Cardiac fibroblast (primary cell): ENCODE results near the gene HOXA13.

ENCODE experiments used
- DNase-seq, 2 donors: peaks; one replicate each; pipeline versions ENCODE4 v3.0.0 to v3.0.0-alpha.2; 2010; ENCODE audit warnings: low read depth in 2 of 2
- H3K4me3 ChIP-seq, 2 donors: replicated peaks in 1 of 2; 1 replicate in 1 of 2; 2 replicates in 1 of 2; pipeline ENCODE4 v1.5.1; 2011; ENCODE audit warnings: low read depth in 2 of 2, low read length in 2 of 2, mild to moderate bottlenecking in 2 of 2, moderate library complexity in 1 of 2
- TF ChIP-seq, protein P1 (sequence below): IDR thresholded peaks from one replicate; pipeline ENCODE4 v1.5.1; 2011; ENCODE audit warnings: low read depth, mild to moderate bottlenecking, low read length, inconsistent platforms

The HOXA13 gene

DNA sequence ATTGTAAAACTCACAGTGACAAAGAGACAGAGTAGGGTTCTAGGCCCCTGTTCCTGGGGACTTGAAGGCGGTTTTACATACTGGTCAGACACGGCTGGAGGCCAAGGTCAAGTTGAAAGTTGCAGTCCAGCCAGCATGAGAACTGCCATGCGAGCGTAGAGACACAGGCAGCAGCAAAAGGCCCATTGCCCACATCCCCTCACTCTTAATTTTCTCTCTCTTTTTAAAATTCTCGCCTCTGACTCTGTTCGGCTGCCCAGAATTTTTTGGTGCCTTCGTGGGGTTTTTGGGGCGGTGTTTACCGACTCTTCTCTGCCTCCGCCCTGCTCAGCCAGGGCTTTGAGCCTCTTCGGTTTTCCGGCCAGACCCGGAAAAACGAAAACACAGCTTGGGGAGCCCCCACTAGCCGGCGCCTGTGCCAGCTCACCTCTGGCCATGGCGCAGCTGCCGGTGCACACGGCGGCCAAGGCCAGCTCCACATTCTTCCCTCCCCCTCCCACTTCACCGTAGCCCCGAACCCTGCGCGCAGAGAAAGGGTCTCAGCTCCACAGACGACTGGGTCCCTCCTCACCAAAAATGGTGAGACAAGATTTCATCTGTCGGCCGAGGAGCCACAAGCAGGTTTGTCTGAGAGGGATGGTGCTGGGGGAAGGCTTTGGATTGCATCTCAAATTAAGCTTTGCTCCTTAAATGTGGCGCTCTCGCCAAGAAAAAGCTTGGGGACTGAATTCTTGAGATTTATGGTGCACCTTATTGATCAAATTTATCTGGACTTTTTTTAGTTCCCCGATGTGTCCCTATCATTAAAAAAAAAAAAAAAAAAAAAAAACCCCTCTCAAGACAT, 2.3 kb upstream of the HOXA13 start:
- no peak overlapping the region for H3K4me3 ChIP-seq
- DNase-seq, result no peak
- TF ChIP-seq, protein P1, sequence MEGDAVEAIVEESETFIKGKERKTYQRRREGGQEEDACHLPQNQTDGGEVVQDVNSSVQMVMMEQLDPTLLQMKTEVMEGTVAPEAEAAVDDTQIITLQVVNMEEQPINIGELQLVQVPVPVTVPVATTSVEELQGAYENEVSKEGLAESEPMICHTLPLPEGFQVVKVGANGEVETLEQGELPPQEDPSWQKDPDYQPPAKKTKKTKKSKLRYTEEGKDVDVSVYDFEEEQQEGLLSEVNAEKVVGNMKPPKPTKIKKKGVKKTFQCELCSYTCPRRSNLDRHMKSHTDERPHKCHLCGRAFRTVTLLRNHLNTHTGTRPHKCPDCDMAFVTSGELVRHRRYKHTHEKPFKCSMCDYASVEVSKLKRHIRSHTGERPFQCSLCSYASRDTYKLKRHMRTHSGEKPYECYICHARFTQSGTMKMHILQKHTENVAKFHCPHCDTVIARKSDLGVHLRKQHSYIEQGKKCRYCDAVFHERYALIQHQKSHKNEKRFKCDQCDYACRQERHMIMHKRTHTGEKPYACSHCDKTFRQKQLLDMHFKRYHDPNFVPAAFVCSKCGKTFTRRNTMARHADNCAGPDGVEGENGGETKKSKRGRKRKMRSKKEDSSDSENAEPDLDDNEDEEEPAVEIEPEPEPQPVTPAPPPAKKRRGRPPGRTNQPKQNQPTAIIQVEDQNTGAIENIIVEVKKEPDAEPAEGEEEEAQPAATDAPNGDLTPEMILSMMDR, result no peak

DNA sequence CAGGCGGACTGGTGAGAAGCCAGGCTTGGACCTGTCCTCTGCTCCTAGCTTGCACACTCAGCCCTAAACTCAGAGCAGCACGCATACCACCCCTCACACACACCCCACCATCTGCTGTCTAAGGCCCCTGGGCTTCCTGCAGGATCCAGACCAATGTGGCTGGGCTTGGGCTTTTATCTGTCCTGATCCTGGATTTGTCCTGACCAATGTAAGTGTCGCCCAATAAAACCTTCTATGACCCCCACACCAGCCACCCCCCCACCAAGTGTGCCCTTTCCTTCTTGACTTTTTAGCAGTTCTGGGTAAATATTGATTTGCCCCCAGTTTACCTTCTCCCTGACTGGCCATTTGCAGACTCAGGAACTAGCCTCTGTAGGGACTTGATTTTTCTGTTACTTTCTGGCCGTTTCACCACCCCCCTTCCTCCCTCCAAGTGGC, 1.7 kb upstream of the HOXA13 start:
- TF ChIP-seq, protein P1, result no peak

DNA sequence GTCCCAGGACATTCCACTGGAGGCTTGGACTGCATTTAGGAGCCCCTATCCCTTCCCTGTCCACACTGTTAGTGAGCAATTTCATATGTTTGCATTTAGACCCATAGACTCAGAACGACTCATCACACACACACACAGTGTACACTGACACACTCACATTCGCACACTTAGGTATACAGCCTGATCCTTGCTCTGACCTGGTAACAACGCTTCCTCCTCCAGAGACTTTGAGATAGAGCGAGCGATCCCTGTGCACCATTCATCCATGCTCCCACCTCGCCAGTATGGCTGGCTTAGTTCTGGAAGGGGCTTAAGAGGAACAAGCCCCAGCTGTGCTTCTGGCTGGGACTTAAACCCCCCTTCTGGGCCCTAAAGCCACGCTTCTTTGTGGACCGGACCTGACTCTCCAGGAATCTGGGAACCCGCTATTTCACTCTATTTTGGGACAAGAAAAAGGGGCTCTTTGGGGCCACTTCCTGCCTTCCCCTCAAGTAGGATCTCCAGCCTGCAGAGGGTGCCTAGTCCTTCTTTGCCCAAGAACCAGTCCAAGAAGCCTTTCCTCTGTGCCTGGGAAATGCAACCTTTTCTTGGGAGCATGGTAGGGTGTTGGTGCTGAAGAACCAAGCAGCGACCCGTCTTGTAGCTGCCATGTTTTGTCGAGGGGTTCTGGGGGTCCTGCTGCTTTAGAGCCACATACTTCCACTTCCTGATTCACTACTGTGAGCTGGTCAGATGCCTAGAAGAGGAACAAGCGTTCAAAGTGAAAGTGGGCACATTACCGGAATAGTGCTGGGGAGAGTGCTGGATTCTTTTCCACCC, 1.1 kb upstream of the HOXA13 start:
- DNase-seq, result no peak
- TF ChIP-seq, protein P1, result no peak
- no peak overlapping the region for H3K4me3 ChIP-seq

More for the DNA sequence above, 1.7 kb upstream of the HOXA13 start:
- no peak overlapping the region for H3K4me3 ChIP-seq
- no peak for DNase-seq

DNA sequence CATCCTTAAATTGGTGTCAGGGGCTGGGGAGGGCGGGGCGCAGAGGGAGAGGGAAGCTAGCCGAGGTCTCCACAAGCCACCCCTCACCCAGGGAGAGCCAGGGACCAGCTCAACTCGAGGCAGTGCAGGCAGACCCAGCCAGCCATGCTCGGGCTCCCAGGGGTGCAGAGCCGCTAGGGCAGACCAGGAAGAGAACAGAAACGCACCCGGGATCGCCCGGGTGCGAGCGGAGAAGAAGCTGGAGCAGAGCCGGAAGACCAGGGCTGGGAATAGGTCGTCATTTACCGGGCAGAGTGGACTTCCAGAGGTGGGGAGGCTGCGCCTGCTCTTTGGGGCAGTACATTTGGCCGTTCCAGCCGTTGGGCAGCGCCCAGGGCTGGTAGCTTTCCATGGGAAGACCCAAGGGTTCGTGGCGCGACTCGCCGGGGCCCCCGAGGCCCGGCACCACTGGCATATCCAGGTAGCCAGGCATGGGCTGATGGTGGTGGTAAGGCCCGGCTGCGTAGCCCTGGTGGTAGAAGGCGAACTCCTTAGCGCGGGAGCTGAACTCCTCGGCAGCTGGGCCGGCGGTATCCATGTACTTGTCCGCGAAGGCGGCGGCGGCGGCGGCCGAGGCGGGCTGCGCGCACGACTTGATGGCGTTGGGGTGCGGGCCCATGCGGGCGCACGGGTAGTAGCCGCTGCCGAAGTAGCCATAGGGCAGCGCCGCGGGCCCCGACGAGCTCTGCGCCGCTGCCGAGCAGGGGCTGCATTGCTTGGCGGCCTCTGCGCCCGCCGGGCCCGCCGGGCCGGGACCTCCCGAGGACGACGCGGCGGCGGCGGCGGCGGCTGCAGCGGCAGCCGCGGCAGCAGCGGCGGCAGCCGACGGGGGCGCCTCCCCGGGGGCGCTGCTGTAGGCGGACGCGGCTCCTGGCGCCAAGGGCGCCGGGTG, 755 bp downstream of the HOXA13 start:
- DNase-seq, result peak in 1 of 2 donors; percentile 17
- TF ChIP-seq, protein P1, result no peak
- no peak overlapping the region for H3K4me3 ChIP-seq

DNA sequence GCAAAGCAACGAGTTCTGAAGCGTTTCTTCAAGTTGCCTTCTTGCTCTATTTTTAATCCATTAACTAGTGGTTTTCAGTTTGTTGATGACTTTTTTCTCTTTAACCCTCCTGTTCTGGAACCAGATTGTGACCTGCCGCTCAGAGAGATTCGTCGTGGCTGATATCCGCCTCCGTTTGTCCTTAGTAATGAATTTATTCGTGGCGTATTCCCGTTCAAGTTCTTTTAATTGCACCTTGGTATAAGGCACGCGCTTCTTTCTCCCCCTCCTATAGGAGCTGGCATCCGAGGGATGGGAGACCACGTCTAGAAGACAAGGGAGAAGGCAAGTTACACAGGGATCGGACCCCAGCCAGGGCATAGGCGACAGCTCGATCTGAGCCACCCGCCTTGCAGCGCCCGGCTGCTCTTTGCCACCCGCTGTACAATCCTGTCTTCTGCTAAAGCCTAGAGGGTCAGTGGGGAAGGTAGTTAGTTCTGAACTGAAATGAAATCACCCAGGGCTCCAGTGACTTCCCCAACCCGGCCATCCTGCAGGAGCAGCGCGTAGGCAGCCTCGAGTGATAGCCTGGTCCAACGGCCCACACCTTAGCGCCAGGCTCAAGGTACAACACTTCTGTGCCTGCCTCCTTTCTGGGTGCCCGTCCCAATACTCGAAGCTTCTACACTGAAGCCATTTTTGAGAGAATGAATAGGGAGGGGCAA, 1.6 kb downstream of the HOXA13 start:
- no peak overlapping the region for H3K4me3 ChIP-seq
- TF ChIP-seq, protein P1, result no peak

More for the DNA sequence above, 1.6 kb downstream of the HOXA13 start:
- no peak for DNase-seq
